Measurements from ENCODE around the gene TCF20. TPM values are rescaled to one million over a fixed set of nuclear protein-coding genes. Genes with fewer than 3 reads are reported as not detected.

The TCF20 gene
- total RNA-seq, 3 donors from 2014 or later (not counting 1 experiment from before 2014, with no cell fraction given): 57.8 to 70.8 (median 69.1) TPM

DNA sequence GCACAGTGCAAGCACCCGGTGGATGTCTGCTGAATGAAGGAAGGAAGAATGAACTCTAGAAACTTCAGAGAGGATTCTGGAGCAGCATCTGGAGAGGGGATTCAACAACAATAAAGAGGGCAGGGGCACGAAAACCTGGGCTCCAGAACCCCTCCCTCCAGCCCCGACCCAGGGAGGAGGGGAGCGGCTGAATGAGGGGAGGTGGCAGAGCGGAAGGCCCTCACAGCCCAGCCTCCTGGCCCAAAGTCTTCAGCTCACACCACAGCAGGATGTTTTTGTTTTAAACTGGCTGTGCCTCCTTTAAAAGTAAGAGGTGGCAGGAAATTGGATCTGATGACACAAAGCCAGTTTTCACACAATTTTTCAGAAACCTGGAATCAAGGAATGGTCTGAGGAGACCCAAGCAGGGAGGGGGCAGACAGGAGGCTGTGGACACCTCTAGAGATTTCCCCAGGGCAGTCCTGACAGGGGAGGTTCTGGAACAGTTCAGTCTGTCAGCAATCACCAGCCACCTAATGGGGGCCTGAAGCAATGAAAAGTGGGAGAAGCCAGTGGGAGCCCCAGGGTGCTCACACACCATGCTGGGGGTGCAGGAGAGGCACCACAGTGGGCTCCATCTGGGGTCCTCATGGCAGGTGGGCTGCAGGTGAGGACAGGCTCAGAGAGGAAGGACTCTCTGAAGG lies 44.4 kb upstream of the TCF20 start:
- 65% methylated on average over 2 of the region's 5 CpGs for WGBS (ENCODE audit: insufficient coverage)
- no peaks in the 10 kb centered on the region for H3K36me3 Mint-ChIP-seq
- H3K27me3 Mint-ChIP-seq (ENCODE audit: low read depth in 2 of 2): peaks cover 0 to 10% of the 10 kb centered on the region in 2 donors
- H3K4me1 Mint-ChIP-seq: peaks cover 14 to 19% of the 10 kb centered on the region in 2 donors
- H3K27me3 ChIP-seq (ENCODE audit: control insufficient read depth, insufficient read depth, low read length): no peaks in the 10 kb centered on the region
- H3K27ac ChIP-seq (ENCODE audit: low read length): peak overlapping the region; percentile 14
- H3K9me3 Mint-ChIP-seq: no peaks in the 10 kb centered on the region
- peaks cover 45% of the 10 kb centered on the region for H3K4me1 ChIP-seq (ENCODE audit: control insufficient read depth, insufficient read depth, low read length)
- ATAC-seq (no peak), DNase-seq (peak in 1 of 2 donors; percentile 43)
- intact Hi-C loops (cut with micrococcal nuclease): loop anchor here (1.0 kb wide), 1 partner anchor 146 kb away; no protein-coding TSS in a partner anchor
- peak overlapping the region; percentile 62 for H3K4me3 Mint-ChIP-seq
- no peaks in the 10 kb centered on the region for H3K36me3 ChIP-seq (ENCODE audit: control insufficient read depth, insufficient read depth, low read length)
- no peak overlapping the region for H3K4me3 ChIP-seq (ENCODE audit: low read length)
- peak overlapping the region; percentile 72 to 73 for H3K27ac Mint-ChIP-seq
- TF ChIP-seq, protein P1, sequence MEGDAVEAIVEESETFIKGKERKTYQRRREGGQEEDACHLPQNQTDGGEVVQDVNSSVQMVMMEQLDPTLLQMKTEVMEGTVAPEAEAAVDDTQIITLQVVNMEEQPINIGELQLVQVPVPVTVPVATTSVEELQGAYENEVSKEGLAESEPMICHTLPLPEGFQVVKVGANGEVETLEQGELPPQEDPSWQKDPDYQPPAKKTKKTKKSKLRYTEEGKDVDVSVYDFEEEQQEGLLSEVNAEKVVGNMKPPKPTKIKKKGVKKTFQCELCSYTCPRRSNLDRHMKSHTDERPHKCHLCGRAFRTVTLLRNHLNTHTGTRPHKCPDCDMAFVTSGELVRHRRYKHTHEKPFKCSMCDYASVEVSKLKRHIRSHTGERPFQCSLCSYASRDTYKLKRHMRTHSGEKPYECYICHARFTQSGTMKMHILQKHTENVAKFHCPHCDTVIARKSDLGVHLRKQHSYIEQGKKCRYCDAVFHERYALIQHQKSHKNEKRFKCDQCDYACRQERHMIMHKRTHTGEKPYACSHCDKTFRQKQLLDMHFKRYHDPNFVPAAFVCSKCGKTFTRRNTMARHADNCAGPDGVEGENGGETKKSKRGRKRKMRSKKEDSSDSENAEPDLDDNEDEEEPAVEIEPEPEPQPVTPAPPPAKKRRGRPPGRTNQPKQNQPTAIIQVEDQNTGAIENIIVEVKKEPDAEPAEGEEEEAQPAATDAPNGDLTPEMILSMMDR (IDR thresholded peaks at IDR 0.05): no peak
- no peaks in the 10 kb centered on the region for H3K9me3 ChIP-seq (ENCODE audit: control insufficient read depth, insufficient read depth, low read length)

DNA sequence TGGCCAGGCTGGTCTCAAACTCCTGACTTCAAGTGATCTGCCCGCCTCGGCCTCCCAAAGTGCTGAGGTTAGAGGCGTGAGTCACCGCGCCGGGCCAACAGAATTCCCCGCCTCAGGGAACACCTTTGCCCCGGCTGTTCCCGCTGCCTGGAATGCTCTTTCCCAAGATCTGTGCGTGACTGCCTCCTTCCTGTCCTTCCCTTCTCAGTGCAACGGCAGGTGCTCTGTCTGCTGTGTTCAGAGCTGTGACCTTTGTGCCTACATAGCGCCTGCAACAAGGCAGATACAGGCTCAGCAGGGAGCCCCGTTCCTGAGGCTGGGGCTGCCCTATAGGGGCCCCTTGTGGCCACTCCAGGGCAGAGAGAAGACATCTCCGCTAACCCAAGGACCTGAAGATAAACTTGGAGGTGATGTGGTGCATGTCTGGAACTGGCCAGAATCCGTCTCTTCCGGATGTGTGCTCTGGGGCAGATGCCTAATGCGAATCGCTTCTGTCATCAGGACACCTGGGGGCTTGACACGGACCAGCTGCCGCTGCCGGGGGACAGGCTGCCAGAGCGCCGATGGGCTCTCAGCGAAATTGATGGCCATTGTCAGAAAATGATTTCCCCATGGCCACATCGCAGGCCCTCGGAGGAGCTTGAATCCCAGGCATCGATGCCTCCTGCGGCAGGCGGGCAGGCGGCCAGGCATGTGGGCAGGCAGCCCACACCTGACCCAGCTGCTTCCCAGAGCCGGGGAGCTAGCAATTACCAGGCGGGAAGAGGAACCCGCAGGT lies 43.5 kb upstream of the TCF20 start:
- peak; percentile 60 to 68 (median 66) for ATAC-seq
- H3K9me3 Mint-ChIP-seq: no peaks in the 10 kb centered on the region
- no peak overlapping the region for H3K27ac ChIP-seq (ENCODE audit: low read length)

DNA sequence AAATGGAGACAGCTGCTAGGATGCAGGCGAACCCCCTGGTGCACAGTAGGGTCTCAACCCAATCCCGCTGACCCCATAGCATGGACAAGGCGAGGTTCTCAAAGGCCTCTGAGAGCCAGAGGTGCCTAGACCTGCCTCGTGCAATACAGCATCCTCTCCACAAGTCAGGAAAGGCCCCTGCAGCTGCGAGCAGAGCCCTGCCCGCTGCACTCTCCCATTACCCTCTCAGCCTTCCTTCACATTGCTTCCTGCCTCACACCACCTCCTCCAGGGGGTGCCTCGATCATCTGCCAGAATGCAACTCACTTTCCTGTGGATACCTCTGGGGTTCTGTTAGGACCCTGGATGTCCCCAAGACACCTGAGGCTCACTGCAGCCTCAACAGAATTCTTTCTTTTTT lies 42.8 kb upstream of the TCF20 start:
- H3K4me1 ChIP-seq (ENCODE audit: control insufficient read depth, insufficient read depth, low read length): peaks cover 45% of the 10 kb centered on the region
- H3K27me3 Mint-ChIP-seq (ENCODE audit: low read depth in 2 of 2): peaks cover 0 to 8% of the 10 kb centered on the region in 2 donors
- no peaks in the 10 kb centered on the region for H3K27me3 ChIP-seq (ENCODE audit: control insufficient read depth, insufficient read depth, low read length)
- no peaks in the 10 kb centered on the region for H3K9me3 Mint-ChIP-seq
- H3K4me3 Mint-ChIP-seq: no peak overlapping the region
- WGBS (ENCODE audit: insufficient coverage): 78% methylated on average over 7 of the region's 7 CpGs
- no peaks in the 10 kb centered on the region for H3K9me3 ChIP-seq (ENCODE audit: control insufficient read depth, insufficient read depth, low read length)
- TF ChIP-seq, protein P1 (IDR thresholded peaks at IDR 0.05): no peak
- no peak overlapping the region for H3K27ac Mint-ChIP-seq
- peaks cover 14 to 18% of the 10 kb centered on the region in 2 donors for H3K4me1 Mint-ChIP-seq
- intact Hi-C loops (cut with micrococcal nuclease): no loop called here
- H3K36me3 ChIP-seq (ENCODE audit: control insufficient read depth, insufficient read depth, low read length): no peaks in the 10 kb centered on the region
- no peaks in the 10 kb centered on the region for H3K36me3 Mint-ChIP-seq
- ATAC-seq (no peak), DNase-seq (no peak)
- H3K4me3 ChIP-seq (ENCODE audit: low read length): no peak overlapping the region
- no peak overlapping the region for H3K27ac ChIP-seq (ENCODE audit: low read length)

More for the DNA sequence above, 43.5 kb upstream of the TCF20 start:
- peaks cover 45% of the 10 kb centered on the region for H3K4me1 ChIP-seq (ENCODE audit: control insufficient read depth, insufficient read depth, low read length)
- peak in 1 of 2 donors; percentile 76 for DNase-seq
- no peak overlapping the region for H3K4me3 ChIP-seq (ENCODE audit: low read length)
- TF ChIP-seq, protein P1 (IDR thresholded peaks at IDR 0.05): peak; percentile 21
- H3K36me3 ChIP-seq (ENCODE audit: control insufficient read depth, insufficient read depth, low read length): no peaks in the 10 kb centered on the region
- WGBS (ENCODE audit: insufficient coverage): 69% methylated on average over 33 of the region's 33 CpGs
- Mint-ChIP-seq H3K27me3 (ENCODE audit: low read depth in 2 of 2) (peaks cover 0 to 10% of the 10 kb centered on the region in 2 donors), H3K4me3 (peak overlapping the region; percentile 63), H3K27ac (peak overlapping the region in 1 of 2 donors; percentile 73), H3K36me3 (no peaks in the 10 kb centered on the region), H3K4me1 (peaks cover 14 to 18% of the 10 kb centered on the region in 2 donors)
- H3K27me3 ChIP-seq (ENCODE audit: control insufficient read depth, insufficient read depth, low read length): no peaks in the 10 kb centered on the region
- intact Hi-C loops (cut with micrococcal nuclease): loop anchor here (1.0 kb wide), 1 partner anchor 145 kb away; no protein-coding TSS in a partner anchor
- H3K9me3 ChIP-seq (ENCODE audit: control insufficient read depth, insufficient read depth, low read length): no peaks in the 10 kb centered on the region

All from natural killer cell (primary cell).